ENCODE results near the gene CD320.
"Not testable (repeated sequence)": the region's sequence is repeated elsewhere in the genome, so short reads cannot be mapped to it uniquely, and the experiment has no call there.

The CD320 gene

GRCh38 chr19:8321986-8322637 is 14.0 kb upstream of the CD320 start:
- DNase-seq (ENCODE audit: low spot score), result no peak
- no peak for TF ChIP-seq CTCF (IDR thresholded peaks at IDR 0.05; ENCODE audit: extremely low read depth, insufficient read depth, missing control alignments)
- in situ Hi-C loops (cut with MboI; ENCODE audit: low pct_unique_long_range_greater_than_20kb, low sequenced_read_pairs, unreplicated experiment), result no loop called here

- in situ Hi-C loops (cut with MboI; ENCODE audit: low pct_unique_long_range_greater_than_20kb, low sequenced_read_pairs, unreplicated experiment), result no loop called here
- TF ChIP-seq CTCF (IDR thresholded peaks at IDR 0.05; ENCODE audit: extremely low read depth, insufficient read depth, missing control alignments), result peak; percentile 59
These were observed 13.2 kb upstream of the CD320 start, which contains the start of the genes NDUFA7 and RPS28 for GRCh38 chr19:8321067-8321985. Gene NDUFA7, minus strand, starts transcription at chr19:8321375. Its CDS starts 17 bp downstream, at chr19:8321358. Gene RPS28, plus strand, starts transcription at chr19:8321496. Its CDS starts 35 bp downstream, at chr19:8321531.

GRCh38 chr19:8320564-8321066 is 12.5 kb upstream of the CD320 start:
- DNase-seq (ENCODE audit: low spot score), result no peak
- in situ Hi-C loops (cut with MboI; ENCODE audit: low pct_unique_long_range_greater_than_20kb, low sequenced_read_pairs, unreplicated experiment), result no loop called here

More at GRCh38 chr19:8321067-8321985, 13.2 kb upstream of the CD320 start, which contains the start of the genes NDUFA7 and RPS28:
- peak; percentile 96 for DNase-seq (ENCODE audit: low spot score)

GRCh38 chr19:8319807-8320520 is 11.8 kb upstream of the CD320 start:
- in situ Hi-C loops (cut with MboI; ENCODE audit: low pct_unique_long_range_greater_than_20kb, low sequenced_read_pairs, unreplicated experiment), result no loop called here
- DNase-seq (ENCODE audit: low spot score), result no peak

More at GRCh38 chr19:8320564-8321066, 12.5 kb upstream of the CD320 start:
- peak; percentile 8 for TF ChIP-seq CTCF (IDR thresholded peaks at IDR 0.05; ENCODE audit: extremely low read depth, insufficient read depth, missing control alignments)

GRCh38 chr19:8318835-8319234 is 10.7 kb upstream of the CD320 start:
- in situ Hi-C loops (cut with MboI; ENCODE audit: low pct_unique_long_range_greater_than_20kb, low sequenced_read_pairs, unreplicated experiment); DNase-seq (ENCODE audit: low spot score): not testable (repeated sequence)

More at GRCh38 chr19:8319807-8320520, 11.8 kb upstream of the CD320 start:
- TF ChIP-seq CTCF (IDR thresholded peaks at IDR 0.05; ENCODE audit: extremely low read depth, insufficient read depth, missing control alignments), result no peak

GRCh38 chr19:8316351-8317125 is 8.4 kb upstream of the CD320 start:
- in situ Hi-C loops (cut with MboI; ENCODE audit: low pct_unique_long_range_greater_than_20kb, low sequenced_read_pairs, unreplicated experiment), result no loop called here
- no peak for DNase-seq (ENCODE audit: low spot score)
- TF ChIP-seq CTCF (IDR thresholded peaks at IDR 0.05; ENCODE audit: extremely low read depth, insufficient read depth, missing control alignments), result no peak

- in situ Hi-C loops (cut with MboI; ENCODE audit: low pct_unique_long_range_greater_than_20kb, low sequenced_read_pairs, unreplicated experiment); DNase-seq (ENCODE audit: low spot score): not testable (repeated sequence)
These were observed 7.0 kb upstream of the CD320 start for GRCh38 chr19:8314981-8315640.
